GM19397 (cell line): ENCODE data around the gene MED27.
"Not testable (repeated sequence)": the region's sequence is repeated elsewhere in the genome, so short reads cannot be mapped to it uniquely, and the experiment has no call there.

ENCODE experiments used
- ATAC-seq: cut with Tn5 transposase; IDR thresholded peaks from one replicate; pipeline ENCODE4 v1.9.1; 2021; ENCODE audit warnings: mild to moderate bottlenecking, moderate library complexity; ENCODE audit not compliant: unreplicated experiment

The MED27 gene

GRCh38 chr9:131927091-131927490, 152.6 kb downstream of the MED27 start:
- no peak for ATAC-seq

GRCh38 chr9:131926360-131926922, 153.2 kb downstream of the MED27 start:
- ATAC-seq: no peak

GRCh38 chr9:131925677-131926177, 153.9 kb downstream of the MED27 start:
- ATAC-seq: no peak

GRCh38 chr9:131923766-131924165, 155.9 kb downstream of the MED27 start:
- no peak for ATAC-seq

GRCh38 chr9:131923132-131923671, 156.5 kb downstream of the MED27 start:
- ATAC-seq: no peak

- not testable (repeated sequence) for ATAC-seq
Observed at GRCh38 chr9:131921635-131922034, 158.0 kb downstream of the MED27 start.

GRCh38 chr9:131919216-131919615, 160.5 kb downstream of the MED27 start:
- ATAC-seq: no peak

GRCh38 chr9:131918481-131918880, 161.2 kb downstream of the MED27 start:
- no peak for ATAC-seq

- ATAC-seq: no peak
Observed at GRCh38 chr9:131917009-131917408, 162.7 kb downstream of the MED27 start.

GRCh38 chr9:131915181-131915580, 164.5 kb downstream of the MED27 start:
- ATAC-seq: no peak

GRCh38 chr9:131912671-131913070, 167.0 kb downstream of the MED27 start:
- ATAC-seq: no peak

GRCh38 chr9:131912069-131912468, 167.6 kb downstream of the MED27 start:
- ATAC-seq: no peak

GRCh38 chr9:131910572-131910971, 169.1 kb downstream of the MED27 start:
- ATAC-seq: no peak

- no peak for ATAC-seq
Observed at GRCh38 chr9:131905144-131905543, 174.5 kb downstream of the MED27 start.

- no peak for ATAC-seq
Observed at GRCh38 chr9:131899296-131900228, 180.1 kb downstream of the MED27 start.

GRCh38 chr9:131892902-131893500, 186.7 kb downstream of the MED27 start:
- no peak for ATAC-seq

- ATAC-seq: no peak
Observed at GRCh38 chr9:131892162-131892707, 187.4 kb downstream of the MED27 start.

GRCh38 chr9:131891598-131891997, 188.1 kb downstream of the MED27 start:
- no peak for ATAC-seq

GRCh38 chr9:131889437-131890251, 190.0 kb downstream of the MED27 start:
- ATAC-seq: no peak

- ATAC-seq: no peak
Observed at GRCh38 chr9:131888923-131889322, 190.7 kb downstream of the MED27 start.
